Cerebellar nuclear complex (tissue), 1 donor: Measurements from ENCODE around the gene FBN1.

ENCODE experiments used
- DNase-seq, 2 experiments: peaks; one replicate each; lab custom pipeline; 2025; lab: John Stamatoyannopoulos, UW

FBN1 gene

GRCh38 chr15:48645558-48646330 lies at the start of gene FBN1:
Gene FBN1, minus strand, starts transcription at chr15:48645709. Its CDS starts 940 bp downstream, at chr15:48644769.
- DNase-seq: no peak

- DNase-seq: no peak
Measured at GRCh38 chr15:48693484-48693883, 48.0 kb upstream of the FBN1 start.

- no peak for DNase-seq
Measured at GRCh38 chr15:48688493-48688892, 43.0 kb upstream of the FBN1 start.

GRCh38 chr15:48683991-48684765 lies 38.7 kb upstream of the FBN1 start:
- no peak for DNase-seq

- no peak for DNase-seq
Measured at GRCh38 chr15:48682942-48683651, 37.6 kb upstream of the FBN1 start.

- DNase-seq: no peak
Measured at GRCh38 chr15:48681353-48681752, 35.8 kb upstream of the FBN1 start.

- no peak for DNase-seq
Measured at GRCh38 chr15:48680841-48681240, 35.3 kb upstream of the FBN1 start.

GRCh38 chr15:48679952-48680351 lies 34.4 kb upstream of the FBN1 start:
- no peak for DNase-seq

GRCh38 chr15:48678851-48679250 lies 33.3 kb upstream of the FBN1 start:
- DNase-seq: no peak

GRCh38 chr15:48677821-48678220 lies 32.3 kb upstream of the FBN1 start:
- DNase-seq: no peak

- no peak for DNase-seq
Measured at GRCh38 chr15:48675436-48675835, 29.9 kb upstream of the FBN1 start.

GRCh38 chr15:48674876-48675275 lies 29.4 kb upstream of the FBN1 start:
- DNase-seq: no peak

GRCh38 chr15:48672206-48672605 lies 26.7 kb upstream of the FBN1 start:
- no peak for DNase-seq

GRCh38 chr15:48671103-48672022 lies 25.9 kb upstream of the FBN1 start:
- no peak for DNase-seq

GRCh38 chr15:48667701-48668100 lies 22.2 kb upstream of the FBN1 start:
- DNase-seq: no peak

GRCh38 chr15:48664436-48664835 lies 18.9 kb upstream of the FBN1 start:
- no peak for DNase-seq

GRCh38 chr15:48657950-48658591 lies 12.6 kb upstream of the FBN1 start:
- no peak for DNase-seq

- no peak for DNase-seq
Measured at GRCh38 chr15:48654801-48655200, 9.3 kb upstream of the FBN1 start.

- no peak for DNase-seq
Measured at GRCh38 chr15:48653913-48654670, 8.6 kb upstream of the FBN1 start.

GRCh38 chr15:48653216-48653615 lies 7.7 kb upstream of the FBN1 start:
- DNase-seq: no peak
